Stimulated activated CD4-positive, alpha-beta T cell treated with anti-CD3 and anti-CD28 coated beads, Interleukin-1b, Interleukin-23, amount 100 ng/mL, for 4 hours (primary cell): Measurements from ENCODE around the gene HOXB6.

Experiments
- DNase-seq, 2 donors: peaks; one replicate each; pipeline ENCODE4 v3.0.0-alpha.2; 2020; ENCODE audit warnings: low read depth in 2 of 2

Gene HOXB6

GRCh38 chr17:48609759-48610281 lies 5.0 kb upstream of the HOXB6 start:
- no peak for DNase-seq

- no peak for DNase-seq
Observed at GRCh38 chr17:48609033-48609432, 4.2 kb upstream of the HOXB6 start.

- no peak for DNase-seq
Observed at GRCh38 chr17:48608494-48608834, 3.7 kb upstream of the HOXB6 start.

GRCh38 chr17:48606892-48607614 lies 2.3 kb upstream of the HOXB6 start:
- DNase-seq, result no peak

- DNase-seq, result no peak
Observed at GRCh38 chr17:48605991-48606891, 1.5 kb upstream of the HOXB6 start.

- DNase-seq, result no peak
Observed at GRCh38 chr17:48605409-48605919, 678 bp upstream of the HOXB6 start.

GRCh38 chr17:48603959-48604769 lies 622 bp downstream of the HOXB6 start:
- DNase-seq, result no peak

- DNase-seq, result no peak
Observed at GRCh38 chr17:48601539-48602425, 3.0 kb downstream of the HOXB6 start.

GRCh38 chr17:48601207-48601538 lies 3.6 kb downstream of the HOXB6 start:
- no peak for DNase-seq

- no peak for DNase-seq
Observed at GRCh38 chr17:48600244-48601098, 4.3 kb downstream of the HOXB6 start.

GRCh38 chr17:48599354-48599753 lies 5.4 kb downstream of the HOXB6 start:
- no peak for DNase-seq

- DNase-seq, result no peak
Observed at GRCh38 chr17:48598736-48599135, 6.0 kb downstream of the HOXB6 start.

GRCh38 chr17:48597778-48598631 lies 6.8 kb downstream of the HOXB6 start:
- DNase-seq, result no peak

GRCh38 chr17:48597528-48597777 lies 7.3 kb downstream of the HOXB6 start:
- DNase-seq, result no peak

GRCh38 chr17:48596735-48597527 lies 7.9 kb downstream of the HOXB6 start:
- DNase-seq, result no peak

- no peak for DNase-seq
Observed at GRCh38 chr17:48596000-48596734, 8.6 kb downstream of the HOXB6 start.

GRCh38 chr17:48595278-48595999 lies 9.3 kb downstream of the HOXB6 start:
- DNase-seq, result no peak
